Activated CD8-positive, alpha-beta T cell treated with anti-CD3 and anti-CD28 coated beads for 36 hours (primary cell): ENCODE results near the gene NCOA7. TPM values are rescaled to one million over a fixed set of nuclear protein-coding genes. Genes with fewer than 3 reads are reported as not detected.
"Not testable (repeated sequence)": the region's sequence is repeated elsewhere in the genome, so short reads cannot be mapped to it uniquely, and the experiment has no call there.

Experiments
- ATAC-seq: fragments of 200-7000 bp; cut with Tn5 transposase; one replicate; pipeline ENCODE4 v1.10.0; 2021; ENCODE audit warnings: mild to moderate bottlenecking, moderate library complexity
- CTCF ChIA-PET: fragments of 350-600 bp; sonication (Branson Sonifier 250); formaldehyde crosslinking; loops from one replicate; lab custom pipeline; 2021; ENCODE audit warnings: antibody characterized with exemption; lab: Charles Lee
- POLR2A ChIA-PET: fragments of 350-600 bp; sonication (Branson Sonifier 250); formaldehyde crosslinking; loops from one replicate; lab custom pipeline; 2021; ENCODE audit warnings: antibody characterized with exemption; lab: Charles Lee
- DNase-seq: peaks from one replicate; pipeline ENCODE4 v3.0.0-alpha.2; 2020
- H3K27ac Mint-ChIP-seq: one replicate; pipeline ENCODE4 v1.8.0; 2021; ENCODE audit warnings: mild to moderate bottlenecking, mixed read lengths
- H3K27me3 Mint-ChIP-seq: one replicate; pipeline ENCODE4 v1.8.0; 2021; ENCODE audit warnings: mixed read lengths
- H3K36me3 Mint-ChIP-seq: one replicate; pipeline ENCODE4 v1.8.0; 2021; ENCODE audit warnings: low read depth, mixed read lengths
- H3K4me1 Mint-ChIP-seq: one replicate; pipeline ENCODE4 v1.8.0; 2021; ENCODE audit warnings: low read depth, mixed read lengths
- H3K4me3 Mint-ChIP-seq: one replicate; pipeline ENCODE4 v1.8.0; 2021; ENCODE audit warnings: mild to moderate bottlenecking, moderate library complexity, mixed read lengths
- H3K9me3 Mint-ChIP-seq: one replicate; pipeline ENCODE4 v1.8.0; 2021; ENCODE audit warnings: mixed read lengths
- intact Hi-C: fragments of 100-400 bp; cut with micrococcal nuclease; formaldehyde crosslinking; loops from one replicate; pipeline ENCODE4 v1.10.0; 2022
- total RNA-seq, 2 experiments: library from RNA; stranded (reverse); gene quantifications; one replicate each; pipeline ENCODE4 v1.2.3, GENCODE V29; 2021
- TF ChIP-seq, protein P1 (sequence below): fragments of 200-600 bp; IDR thresholded peaks from one replicate; pipeline ENCODE4 v1.8.0; 2022; ENCODE audit warnings: antibody characterized with exemption, mild to moderate bottlenecking

Gene NCOA7
- total RNA-seq, 2 experiments from 2014 or later, result 43.4 to 44.9 TPM

DNA sequence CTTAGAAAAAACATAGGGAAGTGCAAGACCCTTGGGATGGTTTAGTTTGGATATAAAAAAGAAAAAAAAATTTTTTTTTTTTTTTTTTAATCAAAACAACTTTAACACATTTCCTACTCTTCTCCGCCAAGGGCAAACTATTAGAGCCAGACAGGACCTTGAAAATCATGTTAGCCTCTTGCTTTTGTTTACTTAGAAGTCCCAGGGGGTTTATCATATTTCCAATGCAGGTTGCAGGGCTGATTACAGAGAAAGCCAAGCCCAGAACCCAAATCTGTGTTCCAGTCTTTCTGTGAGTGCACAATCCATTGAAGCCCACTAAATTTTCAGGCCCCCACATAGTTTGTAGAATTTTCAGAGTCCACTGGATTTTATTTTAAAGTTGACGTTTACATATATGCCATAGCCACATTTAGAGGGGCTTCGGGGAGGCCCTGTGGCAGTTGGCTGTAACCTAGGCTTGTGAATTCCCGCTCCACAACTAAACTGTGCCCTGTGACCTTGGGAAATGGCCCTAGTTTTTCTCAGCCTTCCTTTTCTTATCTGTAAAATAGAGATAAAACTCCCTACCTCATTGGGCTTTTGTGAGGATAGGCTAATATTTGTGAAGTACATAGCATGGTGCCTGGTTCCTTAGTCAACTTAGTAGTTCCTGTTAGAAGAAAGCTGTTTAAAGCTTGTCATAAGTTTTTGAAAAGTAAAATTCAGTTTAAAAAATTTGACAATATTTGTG, 55.7 kb downstream of the NCOA7 start:
- intact Hi-C loops, result no loop called here
- ATAC-seq, result no peak
- no peaks in the 10 kb centered on the region for H3K27me3 Mint-ChIP-seq
- DNase-seq, result no peak
- no peak overlapping the region for H3K4me3 Mint-ChIP-seq
- ChIA-PET CTCF (no interaction called here), POLR2A (interaction anchor here (0.6 kb wide), 1 partner anchor 750 kb away, joined by 3 read pairs; no protein-coding TSS in a partner anchor)
- H3K4me1 Mint-ChIP-seq, result peaks cover 10% of the 10 kb centered on the region
- TF ChIP-seq, protein P1, sequence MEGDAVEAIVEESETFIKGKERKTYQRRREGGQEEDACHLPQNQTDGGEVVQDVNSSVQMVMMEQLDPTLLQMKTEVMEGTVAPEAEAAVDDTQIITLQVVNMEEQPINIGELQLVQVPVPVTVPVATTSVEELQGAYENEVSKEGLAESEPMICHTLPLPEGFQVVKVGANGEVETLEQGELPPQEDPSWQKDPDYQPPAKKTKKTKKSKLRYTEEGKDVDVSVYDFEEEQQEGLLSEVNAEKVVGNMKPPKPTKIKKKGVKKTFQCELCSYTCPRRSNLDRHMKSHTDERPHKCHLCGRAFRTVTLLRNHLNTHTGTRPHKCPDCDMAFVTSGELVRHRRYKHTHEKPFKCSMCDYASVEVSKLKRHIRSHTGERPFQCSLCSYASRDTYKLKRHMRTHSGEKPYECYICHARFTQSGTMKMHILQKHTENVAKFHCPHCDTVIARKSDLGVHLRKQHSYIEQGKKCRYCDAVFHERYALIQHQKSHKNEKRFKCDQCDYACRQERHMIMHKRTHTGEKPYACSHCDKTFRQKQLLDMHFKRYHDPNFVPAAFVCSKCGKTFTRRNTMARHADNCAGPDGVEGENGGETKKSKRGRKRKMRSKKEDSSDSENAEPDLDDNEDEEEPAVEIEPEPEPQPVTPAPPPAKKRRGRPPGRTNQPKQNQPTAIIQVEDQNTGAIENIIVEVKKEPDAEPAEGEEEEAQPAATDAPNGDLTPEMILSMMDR, result no peak
- H3K9me3 Mint-ChIP-seq, result peaks cover 2% of the 10 kb centered on the region
- no peak overlapping the region for H3K27ac Mint-ChIP-seq
- H3K36me3 Mint-ChIP-seq, result peaks cover 11% of the 10 kb centered on the region

DNA sequence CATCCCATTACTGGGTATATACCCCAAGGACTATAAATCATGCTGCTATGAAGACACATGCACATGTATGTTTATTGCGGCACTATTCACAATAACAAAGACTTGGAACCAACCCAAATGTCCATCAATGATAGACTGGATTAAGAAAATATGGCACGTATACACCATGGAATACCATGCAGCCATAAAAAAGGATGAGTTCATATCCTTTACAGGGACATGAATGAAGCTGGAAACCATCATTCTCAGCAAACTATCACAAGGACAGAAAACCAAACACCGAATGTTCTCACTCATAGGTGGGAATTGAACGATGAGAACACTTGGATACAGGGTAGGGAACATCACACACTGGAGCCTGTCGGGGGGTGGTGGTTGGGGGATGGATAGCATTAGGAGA, 57.5 kb downstream of the NCOA7 start:
- H3K27ac Mint-ChIP-seq, DNase-seq, H3K9me3 Mint-ChIP-seq, intact Hi-C loops, ATAC-seq, H3K27me3 Mint-ChIP-seq, POLR2A ChIA-PET, H3K4me3 Mint-ChIP-seq, CTCF ChIA-PET: not testable (repeated sequence)
- peaks cover 19% of the 10 kb centered on the region for H3K4me1 Mint-ChIP-seq
- peaks cover 16% of the 10 kb centered on the region for H3K36me3 Mint-ChIP-seq

DNA sequence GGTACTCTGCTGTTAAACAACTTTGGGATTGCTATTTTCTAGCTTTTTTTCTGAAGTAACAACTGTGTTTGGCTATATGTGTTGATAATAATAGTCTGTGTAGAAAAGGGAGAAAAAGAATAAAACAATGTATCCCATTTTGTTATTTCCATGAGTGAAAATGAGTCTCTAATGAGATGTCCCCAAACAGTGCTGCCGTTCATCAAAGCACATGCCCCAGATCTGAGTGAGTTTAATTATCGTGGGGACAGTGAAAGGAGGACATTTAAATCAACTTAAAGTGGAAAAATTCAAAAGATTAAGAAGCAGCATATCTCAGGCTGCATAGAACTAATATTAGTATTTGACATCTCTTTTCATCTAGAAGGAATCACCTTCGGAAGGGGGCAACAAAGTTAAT, 59.6 kb downstream of the NCOA7 start:
- Mint-ChIP-seq H3K27me3 (no peaks in the 10 kb centered on the region), H3K4me1 (peaks cover 16% of the 10 kb centered on the region), H3K9me3 (peaks cover 6% of the 10 kb centered on the region), H3K4me3 (no peak overlapping the region), H3K36me3 (peaks cover 17% of the 10 kb centered on the region), H3K27ac (no peak overlapping the region)
- intact Hi-C loops, result no loop called here
- TF ChIP-seq, protein P1, result no peak
- ATAC-seq, result no peak
- ChIA-PET CTCF (no interaction called here), POLR2A (no interaction called here)
- no peak for DNase-seq

DNA sequence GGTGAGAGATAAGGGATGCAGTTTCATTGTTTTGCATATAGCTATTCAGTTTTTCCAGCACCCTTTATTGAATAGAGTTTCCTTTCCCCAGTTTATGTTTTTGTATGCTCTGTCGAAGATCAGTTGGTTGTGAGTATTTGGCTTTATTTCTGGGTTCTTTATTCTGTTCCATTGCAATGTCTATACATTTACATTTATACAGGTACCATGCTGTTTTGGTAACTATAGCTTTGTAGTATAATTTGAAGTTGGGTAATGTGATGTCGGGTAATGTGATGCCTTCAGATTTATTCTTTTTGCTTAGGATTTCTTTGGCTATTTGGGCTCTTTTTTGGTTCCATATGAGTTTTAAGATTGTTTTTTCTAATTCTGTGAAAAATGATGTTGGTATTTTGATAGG, 61.8 kb downstream of the NCOA7 start:
- no peaks in the 10 kb centered on the region for H3K27me3 Mint-ChIP-seq
- no peak overlapping the region for H3K27ac Mint-ChIP-seq
- ChIA-PET CTCF (interaction anchor here (1.1 kb wide), 1 partner anchor 72 kb away, joined by 3 read pairs; no protein-coding TSS in a partner anchor), POLR2A (no interaction called here)
- TF ChIP-seq, protein P1, result no peak
- intact Hi-C loops, result no loop called here
- peaks cover 6% of the 10 kb centered on the region for H3K9me3 Mint-ChIP-seq
- peaks cover 25% of the 10 kb centered on the region for H3K36me3 Mint-ChIP-seq
- DNase-seq (no peak), ATAC-seq (no peak)
- H3K4me3 Mint-ChIP-seq, result no peak overlapping the region
- H3K4me1 Mint-ChIP-seq, result peaks cover 16% of the 10 kb centered on the region

DNA sequence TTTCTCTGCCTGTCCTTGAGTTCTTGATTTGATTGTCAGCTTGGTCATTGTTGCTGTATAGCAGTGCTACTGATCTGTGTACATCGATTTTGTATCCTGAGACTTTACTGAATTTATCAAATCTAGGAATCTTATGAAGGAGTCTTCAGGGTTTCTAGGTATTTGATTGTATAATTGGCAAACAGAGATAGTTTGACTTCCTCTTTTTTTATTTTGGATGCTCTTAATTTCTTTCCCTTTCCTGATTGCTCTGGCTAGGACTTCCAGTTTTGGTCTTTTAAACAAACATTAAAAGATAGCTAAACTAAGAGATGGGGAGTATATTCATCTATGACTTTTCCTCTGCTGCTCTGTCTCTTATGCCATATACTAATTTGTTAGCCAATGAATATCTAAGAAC, 62.4 kb downstream of the NCOA7 start:
- CTCF ChIA-PET, result no interaction called here

More for the DNA sequence above, 62.4 kb downstream of the NCOA7 start:
- Mint-ChIP-seq H3K27me3 (no peaks in the 10 kb centered on the region), H3K4me3 (no peak overlapping the region), H3K4me1 (peaks cover 16% of the 10 kb centered on the region), H3K9me3 (peaks cover 5% of the 10 kb centered on the region), H3K36me3 (peaks cover 20% of the 10 kb centered on the region), H3K27ac (no peak overlapping the region)
- TF ChIP-seq, protein P1, result no peak
- POLR2A ChIA-PET, result no interaction called here
- intact Hi-C loops, result no loop called here
- ATAC-seq, result no peak
- no peak for DNase-seq
